ENCODE results near the gene RYR1.

- TF ChIP-seq EZH2 (IDR thresholded peaks at IDR 0.05; ENCODE audit: insufficient read depth, poor library complexity, severe bottlenecking): no peak
- TF ChIP-seq EZH2phosphoT487 (IDR thresholded peaks at IDR 0.05; ENCODE audit: insufficient read depth, low read depth): no peak
Observed at GRCh38 chr19:38475176-38475575, 41.7 kb downstream of the RYR1 start.

Data from GM23248 (cell line).